Testis (tissue), 2 donors: ENCODE results near the gene PCBP2.

Experiments
- CTCF ChIP-seq, 3 experiments: fragments of 450-650 bp in 2 of 3; fragments of 200-600 bp in 1 of 3; sonication (generic) in 1 of 3; IDR thresholded peaks; one replicate each; pipeline ENCODE4 v1.5.1; 2016 to 2019; ENCODE audit warnings: antibody characterized with exemption in 3 of 3, mild to moderate bottlenecking in 2 of 3, moderate library complexity in 1 of 3
- POLR2A ChIP-seq: fragments of 450-650 bp; IDR thresholded peaks from one replicate; pipeline ENCODE4 v1.6.1; 2017; ENCODE audit warnings: antibody characterized with exemption, mild to moderate bottlenecking, moderate library complexity

DNA sequence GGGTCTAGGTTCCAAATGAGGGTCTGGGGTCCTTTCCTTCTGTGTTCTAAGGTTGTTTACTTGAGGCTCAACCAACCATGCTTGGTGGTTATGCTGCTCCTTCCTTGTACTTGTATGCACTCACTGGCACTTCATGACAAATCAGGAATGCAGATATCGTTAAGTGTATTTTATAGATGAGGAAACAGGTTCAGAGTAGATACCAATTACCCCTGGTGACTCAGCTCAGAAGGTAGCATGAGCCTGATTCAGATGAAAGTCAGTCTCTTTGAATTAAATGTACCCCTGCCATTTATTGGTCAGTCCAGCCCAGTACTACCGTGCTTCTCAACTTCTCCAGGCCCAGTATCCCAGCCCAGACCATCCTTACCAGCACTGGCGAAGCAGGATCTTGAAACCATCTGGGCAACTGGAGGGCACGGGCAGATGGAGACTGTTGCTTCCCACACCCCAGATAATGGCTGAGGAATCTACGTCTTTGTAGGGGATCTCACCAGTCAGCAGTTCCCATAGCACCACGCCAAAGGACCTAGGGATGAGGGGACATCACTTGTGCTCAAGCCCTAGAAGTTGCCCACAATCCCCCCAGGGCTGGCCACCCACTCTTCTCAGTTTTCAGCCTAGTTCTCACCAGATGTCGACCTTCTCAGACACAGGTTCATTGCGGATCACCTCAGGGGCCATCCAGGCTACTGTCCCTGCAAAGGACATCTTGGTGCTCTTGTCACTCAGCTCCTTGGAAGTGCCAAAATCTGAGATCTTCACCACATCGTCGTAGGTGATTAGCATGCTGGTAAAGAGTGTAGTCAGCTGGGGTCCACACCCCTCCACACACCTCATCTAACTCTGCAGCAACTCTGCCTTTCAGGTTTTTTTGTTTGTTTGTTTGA is 33.0 kb downstream of the PCBP2 start:
- TF ChIP-seq CTCF (IDR thresholded peaks at IDR 0.05) (no peak), POLR2A (no peak)
